HG02571 (cell line): ENCODE results near the gene EPS8L3.
"Not testable (repeated sequence)": the region's sequence is repeated elsewhere in the genome, so short reads cannot be mapped to it uniquely, and the experiment has no call there.

Source experiments
- ATAC-seq: cut with Tn5 transposase; IDR thresholded peaks from one replicate; pipeline ENCODE4 v1.9.1; 2021; ENCODE audit warnings: mild to moderate bottlenecking, moderate library complexity; ENCODE audit not compliant: unreplicated experiment

EPS8L3 gene

DNA sequence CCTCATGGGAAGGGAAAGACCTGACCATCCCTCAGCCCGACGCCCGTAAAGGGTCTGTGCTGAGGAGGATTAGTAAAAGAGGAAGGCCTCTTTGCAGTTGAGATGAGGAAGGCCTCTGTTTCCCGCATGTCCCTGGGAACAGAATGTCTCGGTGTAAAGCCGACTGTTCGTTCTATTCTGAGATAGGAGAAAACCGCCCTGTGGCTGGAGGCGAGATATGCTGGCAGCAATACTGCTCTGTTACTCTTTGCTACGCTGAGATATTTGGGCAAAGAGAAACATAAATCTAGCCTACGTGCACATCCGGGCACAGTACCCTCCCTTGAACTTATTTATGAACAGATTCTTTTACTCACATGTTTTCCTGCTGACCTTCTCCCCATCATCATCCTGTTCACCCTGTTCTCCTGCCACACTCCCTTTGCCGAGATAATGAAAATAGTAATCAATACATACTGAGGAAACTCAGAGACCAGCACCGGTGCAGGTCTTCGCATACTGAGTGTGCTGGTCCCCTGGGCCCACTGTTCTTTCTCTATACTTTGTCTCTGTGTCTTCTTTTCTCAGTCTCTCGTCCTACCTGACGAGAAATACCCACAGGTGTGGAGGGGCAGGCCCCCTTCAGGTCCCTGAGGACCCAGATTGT is 3.4 kb upstream of the EPS8L3 start:
- not testable (repeated sequence) for ATAC-seq

DNA sequence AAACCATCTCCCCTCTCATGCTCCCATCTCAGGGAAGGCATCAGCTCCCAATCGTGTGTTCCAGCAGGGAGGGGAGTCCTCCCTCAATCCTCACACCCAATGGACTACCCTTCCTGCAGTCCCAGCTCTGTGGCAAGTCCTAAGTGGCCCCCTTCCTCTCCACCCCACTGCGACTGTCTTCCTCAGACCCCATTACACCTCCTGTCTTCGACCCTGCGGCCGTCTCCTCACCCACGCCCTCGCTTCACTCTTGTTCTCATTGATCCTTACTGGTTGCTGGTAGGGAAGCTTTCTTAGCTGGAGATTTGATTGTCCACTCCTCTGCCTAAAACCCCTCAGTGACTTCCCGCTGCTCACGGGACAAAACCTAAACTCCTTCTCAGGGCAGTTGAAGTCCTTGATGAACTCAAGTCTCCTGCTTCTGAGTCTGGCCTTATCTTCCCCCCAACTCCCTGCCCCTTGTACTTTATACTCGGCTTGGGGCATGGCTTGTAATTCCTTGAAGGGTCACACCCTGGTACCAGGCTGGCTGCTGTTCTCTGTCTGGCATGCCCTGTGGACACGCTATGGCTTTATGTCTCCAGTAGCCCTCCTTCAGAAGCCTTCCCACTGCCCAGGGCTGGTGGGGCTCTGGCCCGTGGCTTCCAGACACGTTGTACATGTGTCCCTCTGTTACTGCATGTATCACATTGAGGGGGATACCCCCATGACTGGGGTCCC is 2.3 kb upstream of the EPS8L3 start:
- no peak for ATAC-seq

GRCh38 chr1:109765483-109765815 is 1.7 kb upstream of the EPS8L3 start:
- no peak for ATAC-seq

- no peak for ATAC-seq
Measured at GRCh38 chr1:109764561-109765482, 1.1 kb upstream of the EPS8L3 start.

- no peak for ATAC-seq
Measured at GRCh38 chr1:109762821-109763645, 690 bp downstream of the EPS8L3 start.

GRCh38 chr1:109762039-109762585 is 1.6 kb downstream of the EPS8L3 start:
- no peak for ATAC-seq

GRCh38 chr1:109761227-109762038 is 2.3 kb downstream of the EPS8L3 start:
- no peak for ATAC-seq

DNA sequence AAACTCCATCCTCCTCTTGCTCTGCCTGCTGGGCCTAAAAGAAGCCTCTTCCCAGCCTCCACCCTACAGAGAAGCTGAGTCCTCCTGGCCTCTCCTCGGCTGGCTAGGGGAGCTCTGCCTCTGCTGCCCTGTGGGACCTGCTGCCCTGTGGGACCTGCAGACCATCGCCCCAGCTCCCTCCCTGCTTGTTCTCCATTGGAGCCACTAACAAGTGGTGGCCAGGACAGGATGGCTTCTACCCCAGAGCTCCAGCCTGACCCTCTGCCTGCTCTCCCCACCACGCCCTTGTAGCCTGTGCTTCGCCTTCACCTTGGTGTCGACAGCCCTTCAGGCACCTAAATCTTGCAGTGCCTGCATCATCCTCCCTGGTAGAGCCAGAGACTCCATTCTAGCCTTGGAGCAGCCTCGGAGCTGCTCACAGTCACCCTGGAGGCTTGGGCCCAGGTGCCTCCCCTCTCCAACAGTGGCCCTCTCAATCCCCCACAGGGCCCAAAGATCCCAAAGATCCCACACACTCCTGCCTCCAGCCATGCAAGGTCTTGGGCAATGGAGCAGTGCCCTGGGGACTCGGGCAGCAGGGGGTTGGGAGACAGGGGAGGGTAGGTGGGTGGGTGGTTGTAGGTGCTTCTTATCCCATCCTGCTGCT is 3.0 kb downstream of the EPS8L3 start:
- ATAC-seq: no peak

DNA sequence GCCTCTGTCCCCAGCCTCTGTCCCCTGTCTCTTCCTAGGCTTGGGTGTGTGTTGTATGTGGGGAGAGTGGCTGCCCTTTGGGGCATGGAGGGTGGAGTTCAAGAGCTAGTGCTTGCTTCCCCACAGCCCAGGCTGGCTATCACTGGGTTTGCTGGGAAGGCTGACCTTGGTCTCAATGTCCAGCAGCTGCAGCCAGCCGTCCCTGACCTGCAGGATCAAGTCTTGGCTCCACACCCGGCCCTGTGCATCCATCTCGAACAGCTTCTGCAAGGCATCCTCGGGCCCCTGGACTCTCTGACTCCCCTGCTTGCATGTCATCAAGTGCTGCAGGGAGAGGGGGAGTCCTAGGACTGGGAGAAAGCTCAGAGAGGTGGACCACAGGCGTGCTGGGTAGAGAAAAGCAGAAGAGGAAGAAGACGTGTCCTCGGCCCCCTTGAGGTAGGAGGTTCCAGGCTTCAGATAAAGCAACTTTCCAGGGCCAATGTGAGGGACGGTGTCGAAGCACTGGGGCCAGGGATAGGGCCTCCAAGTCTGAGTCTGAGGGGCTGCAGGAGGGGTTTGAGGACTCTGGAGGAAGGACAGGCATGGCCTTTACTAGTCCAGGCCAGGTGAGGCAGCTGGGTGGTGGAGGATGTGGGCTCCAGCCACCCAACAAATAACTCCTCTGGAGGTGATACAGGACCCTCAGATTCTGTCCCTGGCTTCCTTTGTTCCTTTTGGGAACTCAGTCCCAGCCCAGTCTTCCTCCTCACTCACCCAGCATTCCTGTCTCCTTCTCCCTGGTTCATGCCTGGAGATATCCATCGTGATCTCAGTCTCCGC is 4.0 kb downstream of the EPS8L3 start:
- no peak for ATAC-seq

- no peak for ATAC-seq
Measured at GRCh38 chr1:109757936-109758786, 5.6 kb downstream of the EPS8L3 start.

DNA sequence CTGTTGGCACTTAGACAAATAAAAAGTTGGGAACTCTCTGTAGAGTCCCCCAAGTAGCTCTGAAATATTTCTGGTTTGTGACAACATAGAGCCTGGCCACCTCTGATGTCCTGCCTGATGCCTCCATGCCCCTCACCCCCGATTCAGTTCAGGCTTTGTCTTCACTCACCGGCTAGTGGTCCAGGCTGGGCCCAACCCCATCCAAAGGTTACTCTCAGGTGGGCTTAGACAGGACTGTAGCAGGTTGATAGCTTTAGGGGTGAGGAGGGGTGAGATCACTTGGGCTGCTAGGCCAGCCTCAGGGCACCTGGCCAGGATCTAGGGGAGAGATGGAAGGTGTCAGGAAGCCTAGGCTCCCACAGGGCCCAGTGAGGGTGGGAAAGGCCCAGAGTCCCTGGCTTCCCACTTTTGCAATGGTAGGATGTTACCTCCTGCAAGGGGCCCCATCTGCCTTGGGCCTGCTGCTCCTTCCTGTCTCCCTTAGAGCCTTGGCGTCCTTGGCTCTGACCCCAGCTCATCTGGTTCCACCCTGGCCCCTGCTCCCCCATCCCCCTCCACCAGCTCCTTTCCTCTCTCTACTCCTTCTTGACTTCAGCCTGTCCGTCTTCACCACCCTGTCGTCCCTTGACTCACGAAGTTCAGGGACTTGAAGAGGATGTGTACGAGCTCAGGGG is 6.7 kb downstream of the EPS8L3 start:
- no peak for ATAC-seq

- not testable (repeated sequence) for ATAC-seq
Measured at GRCh38 chr1:109756325-109756724, 7.4 kb downstream of the EPS8L3 start.

GRCh38 chr1:109754738-109755137 is 9.0 kb downstream of the EPS8L3 start:
- ATAC-seq: no peak

DNA sequence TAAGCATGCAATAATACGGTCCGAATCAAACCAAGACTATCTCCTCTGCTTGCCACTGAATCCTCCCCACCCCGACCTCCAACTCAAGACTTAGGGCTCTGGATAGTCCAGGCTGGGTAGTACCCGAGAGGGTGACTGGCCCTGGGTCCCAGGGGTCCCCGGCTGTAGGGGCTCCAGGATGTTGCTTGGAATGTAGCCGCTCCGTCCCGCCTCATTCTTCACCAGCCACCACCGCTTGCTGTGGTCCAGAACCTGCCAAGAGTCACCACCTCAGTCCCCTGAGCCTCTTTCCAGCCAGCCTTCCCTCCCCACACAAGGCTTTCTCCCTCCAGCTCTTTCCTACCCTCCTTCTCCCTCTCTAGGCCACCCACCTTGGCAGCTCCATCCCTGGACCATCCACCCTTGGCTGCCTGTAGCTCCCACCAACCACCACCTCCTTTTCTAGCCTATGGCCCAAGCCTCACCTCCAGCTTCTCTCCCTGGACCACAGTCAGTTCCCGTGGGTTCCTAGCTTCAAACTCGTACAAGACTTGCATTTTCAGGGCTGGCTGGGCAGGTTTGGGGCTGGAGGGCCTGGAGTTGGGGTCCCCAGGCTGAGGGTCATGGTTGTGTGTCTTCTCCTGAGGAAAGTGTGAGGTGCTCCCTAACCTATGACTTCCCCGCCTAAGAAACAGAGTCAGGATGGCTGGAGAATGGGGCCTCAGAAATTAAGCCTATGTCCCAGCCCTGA is 12.0 kb downstream of the EPS8L3 start:
- ATAC-seq: no peak

GRCh38 chr1:109750920-109751319 is 12.8 kb downstream of the EPS8L3 start:
- no peak for ATAC-seq

- no peak for ATAC-seq
Measured at GRCh38 chr1:109750241-109750882, 13.4 kb downstream of the EPS8L3 start.
